Stimulated activated CD4-positive, alpha-beta T cell treated with anti-CD3 and anti-CD28 coated beads, Interleukin-4, amount 100 ng/mL, for 48 hours (primary cell): ENCODE data around the gene INKA1.

Source experiments
- DNase-seq, 2 donors: peaks; one replicate each; pipeline ENCODE4 v3.0.0-alpha.2; 2020; ENCODE audit warnings: low read depth in 2 of 2

INKA1 gene

GRCh38 chr3:49786357-49787181 lies 16.5 kb upstream of the INKA1 start, which contains the start of gene IP6K1:
Gene IP6K1 (minus strand): TSS chr3:49786542. CDS start chr3:49748040, 38,502 bp downstream.
- peak; percentile 99 to 100 for DNase-seq

GRCh38 chr3:49787182-49787464 lies 15.9 kb upstream of the INKA1 start:
- no peak for DNase-seq

- no peak for DNase-seq
Measured at GRCh38 chr3:49787536-49787935, 15.5 kb upstream of the INKA1 start.

- no peak for DNase-seq
Measured at GRCh38 chr3:49788056-49788455, 15.0 kb upstream of the INKA1 start.

- no peak for DNase-seq
Measured at GRCh38 chr3:49790626-49791411, 12.2 kb upstream of the INKA1 start.

GRCh38 chr3:49791571-49791970 lies 11.5 kb upstream of the INKA1 start:
- no peak for DNase-seq

- no peak for DNase-seq
Measured at GRCh38 chr3:49792371-49793150, 10.5 kb upstream of the INKA1 start.

- no peak for DNase-seq
Measured at GRCh38 chr3:49793486-49794085, 9.5 kb upstream of the INKA1 start.

- DNase-seq: no peak
Measured at GRCh38 chr3:49794431-49794830, 8.6 kb upstream of the INKA1 start.

- no peak for DNase-seq
Measured at GRCh38 chr3:49794926-49795905, 7.8 kb upstream of the INKA1 start.

- DNase-seq: no peak
Measured at GRCh38 chr3:49799105-49799504, 4.0 kb upstream of the INKA1 start.

GRCh38 chr3:49799761-49800160 lies 3.3 kb upstream of the INKA1 start, which contains the start of gene CDHR4:
Gene CDHR4 (minus strand): TSS chr3:49799873. CDS start chr3:49799812, 61 bp downstream.
- no peak for DNase-seq

- DNase-seq: no peak
Measured at GRCh38 chr3:49801160-49801559, 1.9 kb upstream of the INKA1 start.

GRCh38 chr3:49803465-49804140 lies 542 bp downstream of the INKA1 start:
- no peak for DNase-seq

- DNase-seq: no peak
Measured at GRCh38 chr3:49804141-49805041, 1.3 kb downstream of the INKA1 start.

GRCh38 chr3:49805367-49805782 lies 2.3 kb downstream of the INKA1 start:
- no peak for DNase-seq

- DNase-seq: no peak
Measured at GRCh38 chr3:49805897-49806701, 3.0 kb downstream of the INKA1 start.

- no peak for DNase-seq
Measured at GRCh38 chr3:49806850-49807249, 3.8 kb downstream of the INKA1 start.
